Mesodermal cell (in vitro differentiated cells): ENCODE results near the gene YY1.
A peak's percentile ranks its signal among the peaks of the same experiment; 100 is the strongest.
"Not testable (repeated sequence)": the region's sequence is repeated elsewhere in the genome, so short reads cannot be mapped to it uniquely, and the experiment has no call there.

Source experiments
- H3K27ac ChIP-seq: 2 replicates; pipeline ENCODE4 v1.7.0; 2013; ENCODE audit warnings: mild to moderate bottlenecking, low read depth, low read length, moderate library complexity; ENCODE audit not compliant: severe bottlenecking
- H3K36me3 ChIP-seq: 2 replicates; pipeline ENCODE4 v1.7.1; 2013; ENCODE audit warnings: mild to moderate bottlenecking, low read length, moderate library complexity; ENCODE audit not compliant: control insufficient read depth, insufficient read depth
- H3K4me1 ChIP-seq: one replicate; pipeline ENCODE4 v1.7.1; 2013; ENCODE audit warnings: mild to moderate bottlenecking, low read length; ENCODE audit not compliant: insufficient read depth, control insufficient read depth, poor library complexity, severe bottlenecking
- H3K4me3 ChIP-seq: 2 replicates; pipeline ENCODE4 v1.7.0; 2013; ENCODE audit warnings: low read length, control low read depth, mild to moderate bottlenecking; ENCODE audit not compliant: insufficient read depth, poor library complexity, severe bottlenecking; ENCODE audit errors: extremely low read depth
- H3K9me3 ChIP-seq: 2 replicates; pipeline ENCODE4 v1.7.1; 2013; ENCODE audit warnings: mild to moderate bottlenecking, low read length, moderate library complexity; ENCODE audit not compliant: control insufficient read depth
- WGBS, 2 experiments: methylation state at CpG; one replicate each; pipeline ENCODE4 v1.1.5; 2013; ENCODE audit warnings: missing lambda C conversion rate in 2 of 2; ENCODE audit not compliant: insufficient coverage in 2 of 2; 5-methylcytosine and 5-hydroxymethylcytosine counted together

The YY1 gene

GRCh38 chr14:100292301-100292775 lies 53.4 kb downstream of the YY1 start:
- H3K4me1 ChIP-seq = peaks cover 9% of the 10 kb centered on the region
- H3K27ac ChIP-seq = no peak overlapping the region
- peaks cover 28% of the 10 kb centered on the region for H3K36me3 ChIP-seq
- H3K4me3 ChIP-seq = no peak overlapping the region
- 95 to 96% methylated on average over 57 to 61 of the region's 61 CpGs for WGBS, 2 experiments
- no peaks in the 10 kb centered on the region for H3K9me3 ChIP-seq

- WGBS, 2 experiments = 96 to 98% methylated on average over 32 to 42 of the region's 42 CpGs
- Histone ChIP-seq H3K9me3 (no peaks in the 10 kb centered on the region), H3K36me3 (peaks cover 28% of the 10 kb centered on the region), H3K4me3 (no peak overlapping the region), H3K27ac (no peak overlapping the region), H3K4me1 (peaks cover 14% of the 10 kb centered on the region)
Observed at GRCh38 chr14:100292776-100293461, 54.0 kb downstream of the YY1 start.

- H3K27ac ChIP-seq = peak overlapping the region; percentile 23
- H3K4me1 ChIP-seq = peaks cover 14% of the 10 kb centered on the region
- peaks cover 28% of the 10 kb centered on the region for H3K36me3 ChIP-seq
- no peaks in the 10 kb centered on the region for H3K9me3 ChIP-seq
- H3K4me3 ChIP-seq = no peak overlapping the region
- WGBS, 2 experiments = 93 to 94% methylated on average over 13 of the region's 14 CpGs
Observed at GRCh38 chr14:100293497-100294212, 54.7 kb downstream of the YY1 start.

GRCh38 chr14:100294213-100294962 lies 55.4 kb downstream of the YY1 start:
- Histone ChIP-seq H3K9me3 (no peaks in the 10 kb centered on the region), H3K4me3 (no peak overlapping the region), H3K27ac (peak overlapping the region; percentile 23), H3K36me3 (peaks cover 30% of the 10 kb centered on the region), H3K4me1 (peaks cover 14% of the 10 kb centered on the region)
- WGBS, 2 experiments = 92 to 94% methylated on average over 9 to 10 of the region's 12 CpGs

GRCh38 chr14:100294963-100295330 lies 56.0 kb downstream of the YY1 start:
- no peaks in the 10 kb centered on the region for H3K9me3 ChIP-seq
- 91 to 92% methylated on average over 1 to 2 of the region's 2 CpGs for WGBS, 2 experiments

GRCh38 chr14:100295376-100296105 lies 56.6 kb downstream of the YY1 start:
- H3K4me1 ChIP-seq = peaks cover 10% of the 10 kb centered on the region
- H3K4me3 ChIP-seq = no peak overlapping the region
- 96 to 97% methylated on average over 8 to 14 of the region's 16 CpGs for WGBS, 2 experiments
- no peaks in the 10 kb centered on the region for H3K9me3 ChIP-seq
- no peak overlapping the region for H3K27ac ChIP-seq
- peaks cover 30% of the 10 kb centered on the region for H3K36me3 ChIP-seq

More at GRCh38 chr14:100294963-100295330, 56.0 kb downstream of the YY1 start:
- Histone ChIP-seq H3K4me3 (no peak overlapping the region), H3K27ac (no peak overlapping the region), H3K36me3 (peaks cover 30% of the 10 kb centered on the region), H3K4me1 (peaks cover 14% of the 10 kb centered on the region)

GRCh38 chr14:100296106-100296651 lies 57.2 kb downstream of the YY1 start:
- Histone ChIP-seq H3K9me3 (no peaks in the 10 kb centered on the region), H3K4me3 (no peak overlapping the region), H3K4me1 (peaks cover 8% of the 10 kb centered on the region), H3K27ac (no peak overlapping the region), H3K36me3 (peaks cover 24% of the 10 kb centered on the region)
- 97 to 100% methylated on average over 1 to 8 of the region's 9 CpGs for WGBS, 2 experiments

- peaks cover 19% of the 10 kb centered on the region for H3K36me3 ChIP-seq
- 77 to 93% methylated on average over 4 to 5 of the region's 11 CpGs for WGBS, 2 experiments
- not testable (repeated sequence) for H3K27ac ChIP-seq, H3K4me1 ChIP-seq, H3K4me3 ChIP-seq, H3K9me3 ChIP-seq
Observed at GRCh38 chr14:100296729-100297128, 57.8 kb downstream of the YY1 start.

- Histone ChIP-seq H3K4me1 (peaks cover 8% of the 10 kb centered on the region), H3K4me3 (no peak overlapping the region), H3K9me3 (no peaks in the 10 kb centered on the region), H3K27ac (peak overlapping the region; percentile 4), H3K36me3 (peaks cover 19% of the 10 kb centered on the region)
- WGBS, 2 experiments = 91 to 97% methylated on average over 21 of the region's 30 CpGs
Observed at GRCh38 chr14:100297320-100298300, 58.7 kb downstream of the YY1 start.
